H4 (cell line): Measurements from ENCODE around the gene MEI4. TPM values are rescaled to one million over a fixed set of nuclear protein-coding genes. Genes with fewer than 3 reads are reported as not detected.

Experiments used
- DNase-seq: peaks from one replicate; pipeline ENCODE4 v3.0.0-alpha.2; 2015; ENCODE audit warnings: low spot score
- total RNA-seq: library from RNA; depleted of rRNA; stranded (reverse); fragments of >200 nt; shearing (Covaris generic); gene quantifications from 2 replicates; pipeline ENCODE4 v1.2.3, GENCODE V29; 2014; rRNA removed

Gene MEI4
- total RNA-seq, 1 experiment from 2014 or later, result 0.14 TPM

- no peak for DNase-seq
Observed at GRCh38 chr6:77965449-77965848, 312.6 kb downstream of the MEI4 start.

- DNase-seq, result no peak
Observed at GRCh38 chr6:77972334-77972733, 319.5 kb downstream of the MEI4 start.

Other genes starting within 250 kb of the MEI4 start
- not detected in 2 replicates for gene HTR1B, start 189.5 kb upstream of the MEI4 start, total RNA-seq